ENCODE data around the gene CMIP. TPM values are rescaled to one million over a fixed set of nuclear protein-coding genes. Genes with fewer than 3 reads are reported as not detected.

Gene CMIP
- total and polyA plus RNA-seq, 10 of the 15 experiments (the other 5 are each of a cell fraction or from before 2014, with no cell fraction given) = 1.2 to 43.2 (median 4.4) TPM

- no peaks in the 10 kb centered on the region; a peak in 2 of 4 replicates for H3K36me3 ChIP-seq (ENCODE audit: control insufficient read depth in 2 of 2, insufficient read depth in 2 of 2, low read length in 1 of 2)
- no peak overlapping the region for H3K4me2 ChIP-seq (ENCODE audit: control insufficient read depth, insufficient read depth)
- H3K79me2 ChIP-seq (ENCODE audit: control insufficient read depth, insufficient read depth, low read length) = no peaks in the 10 kb centered on the region; the same call in 1 of the 2 replicates
- no peaks in the 10 kb centered on the region for H3K27me3 ChIP-seq (replicated peaks in 1 of 2; ENCODE audit: control insufficient read depth in 2 of 2, insufficient read depth in 2 of 2, low read length in 1 of 2)
- no TSS peak for BruUV-seq (replicated peaks)
- FAIRE-seq = no peak
- ChIA-PET POLR2A (no interaction called here), CTCF (no interaction called here), RAD21 (ENCODE audit: unreplicated experiment) (no interaction called here), SMC1A (ENCODE audit: uncharacterized antibody, unreplicated experiment) (interaction anchor here (1.1 kb wide), 1 partner anchor 199 kb away, joined by 4 read pairs; no protein-coding TSS in a partner anchor)
- no peak overlapping the region for H3K27ac ChIP-seq (ENCODE audit: control insufficient read depth, insufficient read depth)
- H3K9ac ChIP-seq (ENCODE audit: control insufficient read depth, insufficient read depth, low read length) = no peak overlapping the region
- in situ Hi-C loops (cut with MboI) = no loop called here
- DNase-seq (ENCODE audit: low read depth, low spot score) = no peak
- peaks cover 2% of the 10 kb centered on the region for H4K20me1 ChIP-seq (ENCODE audit: control insufficient read depth, insufficient read depth)
- WGBS (ENCODE audit: insufficient coverage, insufficient replicate concordance, low lambda C conversion rate, missing lambda C conversion rate) = 84% methylated on average over 16 of the region's 16 CpGs
- TF ChIP-seq BACH1 (IDR thresholded peaks at IDR 0.05; ENCODE audit: borderline replicate concordance) (no peak), GABPA (IDR thresholded peaks at IDR 0.05; ENCODE audit: low read depth) (no peak)
- H3K4me1 ChIP-seq (ENCODE audit: control insufficient read depth, insufficient read depth, low read length) = no peaks in the 10 kb centered on the region
- no peak overlapping the region for H2AFZ ChIP-seq (ENCODE audit: control insufficient read depth, low read depth, low read length)
- intact Hi-C loops (cut with micrococcal nuclease; ENCODE audit: unreplicated experiment) = no loop called here
- H3K4me3 ChIP-seq = no peak overlapping the region
- ATAC-seq = no peak
- no peaks in the 10 kb centered on the region for H3K9me3 ChIP-seq (replicated peaks; ENCODE audit: control insufficient read depth, insufficient read depth, low read length)
These were observed 157.1 kb downstream of the CMIP start for GRCh38 chr16:81601601-81602255.

GRCh38 chr16:81602256-81602776 lies 157.7 kb downstream of the CMIP start:
- SMC1A ChIA-PET (ENCODE audit: uncharacterized antibody, unreplicated experiment) = no interaction called here
- H3K27me3 ChIP-seq (replicated peaks in 1 of 2; ENCODE audit: control insufficient read depth in 2 of 2, insufficient read depth in 2 of 2, low read length in 1 of 2) = no peaks in the 10 kb centered on the region
- peaks cover 2% of the 10 kb centered on the region for H4K20me1 ChIP-seq (ENCODE audit: control insufficient read depth, insufficient read depth)
- RAD21 ChIA-PET (ENCODE audit: unreplicated experiment) = no interaction called here
- intact Hi-C loops (cut with micrococcal nuclease; ENCODE audit: unreplicated experiment) = no loop called here
- no peak for DNase-seq (ENCODE audit: low read depth, low spot score)
- no peak overlapping the region for H3K4me2 ChIP-seq (ENCODE audit: control insufficient read depth, insufficient read depth)
- H3K4me1 ChIP-seq (ENCODE audit: control insufficient read depth, insufficient read depth, low read length) = no peaks in the 10 kb centered on the region
- no peaks in the 10 kb centered on the region; the same call in 1 of the 2 replicates for H3K79me2 ChIP-seq (ENCODE audit: control insufficient read depth, insufficient read depth, low read length)
- no peak overlapping the region for H3K4me3 ChIP-seq
- BruUV-seq (replicated peaks) = no TSS peak
- no peak overlapping the region for H2AFZ ChIP-seq (ENCODE audit: control insufficient read depth, low read depth, low read length)
- H3K27ac ChIP-seq (ENCODE audit: control insufficient read depth, insufficient read depth) = no peak overlapping the region
- CTCF ChIA-PET = no interaction called here
- 76% methylated on average over 13 of the region's 13 CpGs for WGBS (ENCODE audit: insufficient coverage, insufficient replicate concordance, low lambda C conversion rate, missing lambda C conversion rate)
- in situ Hi-C loops (cut with MboI) = no loop called here
- H3K36me3 ChIP-seq (ENCODE audit: control insufficient read depth in 2 of 2, insufficient read depth in 2 of 2, low read length in 1 of 2) = peaks cover 0 to 2% of the 10 kb centered on the region in 2 experiments; a peak in 2 of 4 replicates
- H3K9ac ChIP-seq (ENCODE audit: control insufficient read depth, insufficient read depth, low read length) = no peak overlapping the region
- ATAC-seq = no peak
- POLR2A ChIA-PET = no interaction called here
- H3K9me3 ChIP-seq (replicated peaks; ENCODE audit: control insufficient read depth, insufficient read depth, low read length) = no peaks in the 10 kb centered on the region
- no peak for FAIRE-seq
- TF ChIP-seq IKZF1 (conservative IDR thresholded peaks at IDR 0.05) = no peak
- TF ChIP-seq, protein P1, sequence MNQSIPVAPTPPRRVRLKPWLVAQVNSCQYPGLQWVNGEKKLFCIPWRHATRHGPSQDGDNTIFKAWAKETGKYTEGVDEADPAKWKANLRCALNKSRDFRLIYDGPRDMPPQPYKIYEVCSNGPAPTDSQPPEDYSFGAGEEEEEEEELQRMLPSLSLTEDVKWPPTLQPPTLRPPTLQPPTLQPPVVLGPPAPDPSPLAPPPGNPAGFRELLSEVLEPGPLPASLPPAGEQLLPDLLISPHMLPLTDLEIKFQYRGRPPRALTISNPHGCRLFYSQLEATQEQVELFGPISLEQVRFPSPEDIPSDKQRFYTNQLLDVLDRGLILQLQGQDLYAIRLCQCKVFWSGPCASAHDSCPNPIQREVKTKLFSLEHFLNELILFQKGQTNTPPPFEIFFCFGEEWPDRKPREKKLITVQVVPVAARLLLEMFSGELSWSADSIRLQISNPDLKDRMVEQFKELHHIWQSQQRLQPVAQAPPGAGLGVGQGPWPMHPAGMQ (IDR thresholded peaks at IDR 0.05; ENCODE audit: borderline replicate concordance) = no peak
- TF ChIP-seq ZNF592 (IDR thresholded peaks at IDR 0.05) = no peak
- TF ChIP-seq FOS (IDR thresholded peaks at IDR 0.05; ENCODE audit: borderline replicate concordance, extremely low read depth, insufficient read length) = no peak
- TF ChIP-seq EP300 (IDR thresholded peaks at IDR 0.05; ENCODE audit: borderline replicate concordance in 1 of 2, control insufficient read depth in 1 of 2, low read depth in 2 of 2, low read length in 2 of 2) = no peak
- no peak for TF ChIP-seq USF1 (IDR thresholded peaks at IDR 0.05; ENCODE audit: borderline replicate concordance, extremely low read length, insufficient read depth, low read depth, low read length)
- no peak for TF ChIP-seq TARDBP (IDR thresholded peaks at IDR 0.05; ENCODE audit: borderline replicate concordance)
- no peak for TF ChIP-seq TCF12 (IDR thresholded peaks at IDR 0.05; ENCODE audit: low read depth, low read length)

Measured in GM12878 (cell line).